ENCODE data around the gene OSBPL2.

- TF ChIP-seq, protein P1, sequence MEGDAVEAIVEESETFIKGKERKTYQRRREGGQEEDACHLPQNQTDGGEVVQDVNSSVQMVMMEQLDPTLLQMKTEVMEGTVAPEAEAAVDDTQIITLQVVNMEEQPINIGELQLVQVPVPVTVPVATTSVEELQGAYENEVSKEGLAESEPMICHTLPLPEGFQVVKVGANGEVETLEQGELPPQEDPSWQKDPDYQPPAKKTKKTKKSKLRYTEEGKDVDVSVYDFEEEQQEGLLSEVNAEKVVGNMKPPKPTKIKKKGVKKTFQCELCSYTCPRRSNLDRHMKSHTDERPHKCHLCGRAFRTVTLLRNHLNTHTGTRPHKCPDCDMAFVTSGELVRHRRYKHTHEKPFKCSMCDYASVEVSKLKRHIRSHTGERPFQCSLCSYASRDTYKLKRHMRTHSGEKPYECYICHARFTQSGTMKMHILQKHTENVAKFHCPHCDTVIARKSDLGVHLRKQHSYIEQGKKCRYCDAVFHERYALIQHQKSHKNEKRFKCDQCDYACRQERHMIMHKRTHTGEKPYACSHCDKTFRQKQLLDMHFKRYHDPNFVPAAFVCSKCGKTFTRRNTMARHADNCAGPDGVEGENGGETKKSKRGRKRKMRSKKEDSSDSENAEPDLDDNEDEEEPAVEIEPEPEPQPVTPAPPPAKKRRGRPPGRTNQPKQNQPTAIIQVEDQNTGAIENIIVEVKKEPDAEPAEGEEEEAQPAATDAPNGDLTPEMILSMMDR (IDR thresholded peaks at IDR 0.05) = no peak
- TF ChIP-seq POLR2A (IDR thresholded peaks at IDR 0.05) = no peak
Measured at GRCh38 chr20:62202676-62203377, 35.5 kb upstream of the OSBPL2 start.
